ENCODE results near the gene GAPVD1.

GRCh38 chr9:125346080-125346732 lies 84.6 kb downstream of the GAPVD1 start:
- TF ChIP-seq TAF1 (IDR thresholded peaks at IDR 0.05; ENCODE audit: low read depth, low read length): no peak
- no peak for TF ChIP-seq POLR2A (IDR thresholded peaks at IDR 0.05; ENCODE audit: low read depth, low read length)
- TF ChIP-seq POLR2AphosphoS5 (IDR thresholded peaks at IDR 0.05; ENCODE audit: low read depth, low read length): no peak

Data from GM12891 (cell line).